Posterior vena cava (tissue), 2 donors: Measurements from ENCODE around the gene AGAP5. TPM values are rescaled to one million over a fixed set of nuclear protein-coding genes. Genes with fewer than 3 reads are reported as not detected.
"Not testable (repeated sequence)": the region's sequence is repeated elsewhere in the genome, so short reads cannot be mapped to it uniquely, and the experiment has no call there.

ENCODE experiments used
- DNase-seq: peaks from one replicate; pipeline ENCODE4 v3.0.0-alpha.2; 2020; ENCODE audit warnings: low spot score
- intact Hi-C, 2 donors: fragments of 100-400 bp; cut with DNase I; formaldehyde crosslinking; loops; one replicate each; pipeline versions ENCODE4 v1.14.1 to v1.14.2; 2022 to 2023
- long read RNA-seq, 2 donors: library from polyadenylated mRNA; unstranded; transcript quantifications; one replicate each; pipeline ENCODE4 v2.0.0, GENCODE V29; 2020 to 2021
- total RNA-seq, 2 donors: library from RNA; stranded (reverse); fragmentation: NEBNext Ultra II Directional; extraction: Animal tissue kit (Norgen Biotek cat#: 25700); gene quantifications; one replicate each; pipeline ENCODE4 v1.2.1, GENCODE V29; 2021
- donor health status: DM: yes; HTN: yes; CAD: no.
- donor health status: DM: yes; HTN: yes; CAD: no.

The AGAP5 gene
- total RNA-seq: 1 to 10 TPM; 7.3 to 7.8 TPM
- long read RNA-seq, donor 1: 0 reads
- long read RNA-seq, donor 2: 0 reads

DNA sequence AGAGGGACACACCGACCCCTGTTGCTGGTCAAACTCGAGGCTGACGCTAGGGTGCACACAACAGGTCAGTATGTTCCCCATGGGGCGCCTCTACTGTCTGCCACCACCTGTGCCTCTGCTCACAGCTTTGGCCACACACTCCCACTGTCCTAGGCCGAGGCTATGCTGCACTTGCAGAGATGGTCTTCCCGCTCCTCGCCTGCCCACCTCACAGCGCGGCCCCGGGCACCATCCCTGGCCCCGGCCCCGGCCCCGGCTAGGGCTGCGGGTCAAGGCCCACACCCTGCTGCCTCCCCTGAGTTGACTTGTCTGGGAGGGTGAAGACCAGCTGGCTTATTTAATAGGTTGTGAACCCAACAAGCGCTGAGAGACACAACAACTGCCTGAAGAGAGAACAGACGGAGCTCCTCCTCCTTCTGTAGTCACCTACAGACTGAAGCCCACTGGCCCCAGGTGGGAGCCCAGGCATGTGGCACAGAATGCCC lies at the start of gene AGAP5:
Gene AGAP5, minus strand, starts transcription at position 435 of the 485 bp plus-strand sequence. Its CDS starts 354 bp downstream, at position 81.
- intact Hi-C loops, DNase-seq: not testable (repeated sequence)

DNA sequence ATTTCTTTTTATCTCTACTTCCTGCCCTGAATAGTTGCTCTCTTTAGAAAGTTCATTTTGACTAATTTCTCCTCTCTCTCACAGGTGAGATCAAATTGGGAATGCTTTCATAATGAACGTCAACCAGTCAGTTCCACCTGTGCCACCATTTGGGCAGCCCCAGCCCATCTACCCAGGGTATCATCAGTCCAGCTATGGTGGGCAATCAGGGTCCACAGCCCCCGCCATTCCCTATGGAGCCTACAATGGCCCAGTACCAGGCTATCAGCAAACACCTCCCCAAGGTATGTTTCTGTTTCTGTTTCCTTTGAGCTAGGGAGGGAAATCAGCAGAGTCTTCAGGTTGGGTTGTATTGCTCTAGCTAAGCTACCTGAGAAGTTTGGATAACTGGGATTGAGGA lies 48.8 kb upstream of the AGAP5 start:
- intact Hi-C loops: no loop called here
- DNase-seq: no peak

DNA sequence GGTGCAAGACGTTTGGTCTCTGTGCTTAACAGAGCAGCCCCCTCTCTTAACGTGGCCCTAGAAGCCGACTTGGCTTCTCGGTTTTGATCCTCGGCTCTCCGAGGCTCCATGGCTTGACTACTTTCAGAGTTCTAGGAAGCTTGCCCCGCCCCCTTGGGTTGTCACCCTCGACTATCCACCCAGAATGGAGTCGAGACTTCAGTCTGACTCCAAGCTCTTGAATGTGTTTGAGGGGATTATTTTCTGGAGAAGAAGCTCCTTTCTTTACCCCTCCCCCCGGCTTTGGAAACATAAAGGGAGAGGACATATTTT lies 46.7 kb upstream of the AGAP5 start:
- DNase-seq: peak; percentile 86
- intact Hi-C loops: no loop called here

DNA sequence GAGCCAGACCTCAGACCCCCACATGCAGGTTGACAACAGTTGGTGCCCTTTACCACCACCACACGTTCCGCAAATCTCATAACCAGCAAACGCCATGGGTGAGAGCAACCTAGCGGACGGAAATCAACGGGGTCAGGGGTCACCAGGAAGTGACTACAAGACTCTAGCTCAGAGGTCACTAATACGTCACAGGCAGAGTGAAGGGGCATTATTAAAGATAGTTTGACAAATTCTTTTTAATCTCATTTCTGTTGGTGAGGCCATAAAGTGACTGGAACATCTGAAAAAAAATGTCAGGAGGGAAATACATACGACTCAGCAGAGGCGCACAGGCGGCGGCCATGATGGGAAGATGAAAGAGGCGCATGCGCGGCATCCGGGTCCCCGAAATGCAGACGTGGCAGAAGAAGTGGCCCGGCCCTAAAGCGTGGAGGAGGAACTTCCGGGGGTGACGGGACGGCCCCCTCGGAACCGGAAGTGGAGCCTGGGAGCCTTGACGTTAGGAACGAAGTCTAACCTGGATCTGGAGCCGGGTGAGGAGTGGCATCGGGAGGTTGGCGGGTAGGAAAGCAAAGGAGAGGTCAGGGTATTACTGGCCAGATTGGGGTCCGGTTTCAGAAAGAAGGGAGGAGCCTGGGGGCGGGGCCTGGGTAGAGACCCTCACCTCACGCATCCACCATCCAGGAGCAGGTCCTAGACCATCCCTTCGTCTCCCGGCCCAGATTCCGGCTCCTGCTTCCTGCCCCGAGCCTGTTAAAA lies 46.2 kb upstream of the AGAP5 start, which contains the start of gene SEC24C:
Gene SEC24C, plus strand, starts transcription at position 468 of the 759 bp plus-strand sequence. CDS start 2,461 bp downstream, outside the sequence.
- DNase-seq: peak; percentile 99
- intact Hi-C loops: no loop called here

GRCh38 chr10:73743327-73743904 lies 45.5 kb upstream of the AGAP5 start:
- no peak for DNase-seq
- intact Hi-C loops: no loop called here

DNA sequence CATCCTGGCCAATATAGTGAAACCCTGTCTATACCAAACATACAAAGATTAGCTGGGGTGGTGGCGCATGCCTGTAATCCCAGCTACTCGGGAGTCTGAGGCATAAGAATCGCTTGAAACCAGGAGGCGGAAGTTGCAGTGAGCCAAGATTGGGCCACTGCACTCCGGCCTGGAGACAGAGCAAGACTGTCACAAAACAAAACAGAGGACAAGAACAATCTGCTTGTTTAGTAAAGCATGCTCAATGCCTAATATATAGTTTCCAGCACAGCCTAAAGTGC lies 44.5 kb upstream of the AGAP5 start:
- intact Hi-C loops: no loop called here
- DNase-seq: no peak

DNA sequence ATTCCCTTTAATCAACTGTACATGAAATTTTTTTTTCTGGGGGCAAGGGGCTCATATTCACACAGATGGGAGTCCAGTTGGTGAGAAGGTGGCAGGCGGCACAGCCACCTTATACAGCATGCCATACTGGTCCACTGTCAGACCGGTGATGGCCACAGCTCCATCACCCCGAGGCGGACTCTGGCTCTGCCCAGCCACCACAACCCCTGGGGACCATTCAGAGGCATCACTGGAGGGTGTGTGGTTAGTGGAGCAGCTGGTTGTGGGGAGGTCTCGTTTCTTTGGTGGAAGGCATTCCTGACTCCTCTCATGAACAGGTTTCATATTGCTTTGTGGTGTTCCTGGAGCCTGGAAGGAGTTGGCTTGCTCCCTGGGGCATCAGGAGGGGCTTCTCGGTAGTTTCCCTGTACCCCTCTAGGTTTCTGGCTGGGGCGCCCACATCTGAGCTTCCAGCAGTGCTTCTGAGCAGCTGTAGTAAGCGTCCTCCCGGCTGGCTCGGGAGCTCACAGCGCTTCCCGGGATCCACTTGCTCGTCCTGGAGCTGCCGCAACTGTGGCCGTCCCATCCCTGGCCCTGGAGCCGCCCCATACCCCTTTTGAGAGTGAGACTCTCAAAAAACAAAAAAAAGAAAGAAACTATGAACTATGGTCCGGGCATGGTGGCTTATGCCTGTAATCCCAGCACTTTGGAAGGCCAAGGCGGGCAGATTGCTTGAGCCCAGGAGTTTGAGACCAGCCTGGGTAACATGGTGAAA lies 42.8 kb upstream of the AGAP5 start:
- DNase-seq, intact Hi-C loops: not testable (repeated sequence)

- intact Hi-C loops: no loop called here
- no peak for DNase-seq
Measured at GRCh38 chr10:73734796-73735305, 36.9 kb upstream of the AGAP5 start.

- no peak for DNase-seq
- intact Hi-C loops: no loop called here
Measured at GRCh38 chr10:73734028-73734720, 36.3 kb upstream of the AGAP5 start.

- no peak for DNase-seq
- intact Hi-C loops: no loop called here
Measured at GRCh38 chr10:73732931-73733623, 35.2 kb upstream of the AGAP5 start.

DNA sequence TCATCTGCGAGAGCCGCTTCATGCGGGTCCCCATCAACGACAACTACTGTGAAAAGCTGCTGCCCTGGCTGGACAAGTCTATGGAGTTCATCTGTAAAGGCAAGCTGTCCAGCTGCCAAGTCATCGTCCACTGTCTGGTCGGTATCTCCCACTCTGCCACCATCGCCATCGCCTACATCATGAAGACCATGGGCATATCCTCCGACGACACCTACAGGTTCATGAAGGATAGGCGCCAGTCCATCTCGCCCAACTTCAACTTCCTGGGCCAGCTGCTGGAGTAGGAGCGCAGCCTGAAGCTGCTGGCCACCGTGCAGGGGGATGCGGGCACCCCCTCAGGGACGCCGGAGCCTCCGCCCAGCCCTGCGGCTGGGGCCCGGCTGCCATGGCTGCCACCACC lies 34.5 kb upstream of the AGAP5 start:
- DNase-seq: no peak
- intact Hi-C loops: no loop called here

DNA sequence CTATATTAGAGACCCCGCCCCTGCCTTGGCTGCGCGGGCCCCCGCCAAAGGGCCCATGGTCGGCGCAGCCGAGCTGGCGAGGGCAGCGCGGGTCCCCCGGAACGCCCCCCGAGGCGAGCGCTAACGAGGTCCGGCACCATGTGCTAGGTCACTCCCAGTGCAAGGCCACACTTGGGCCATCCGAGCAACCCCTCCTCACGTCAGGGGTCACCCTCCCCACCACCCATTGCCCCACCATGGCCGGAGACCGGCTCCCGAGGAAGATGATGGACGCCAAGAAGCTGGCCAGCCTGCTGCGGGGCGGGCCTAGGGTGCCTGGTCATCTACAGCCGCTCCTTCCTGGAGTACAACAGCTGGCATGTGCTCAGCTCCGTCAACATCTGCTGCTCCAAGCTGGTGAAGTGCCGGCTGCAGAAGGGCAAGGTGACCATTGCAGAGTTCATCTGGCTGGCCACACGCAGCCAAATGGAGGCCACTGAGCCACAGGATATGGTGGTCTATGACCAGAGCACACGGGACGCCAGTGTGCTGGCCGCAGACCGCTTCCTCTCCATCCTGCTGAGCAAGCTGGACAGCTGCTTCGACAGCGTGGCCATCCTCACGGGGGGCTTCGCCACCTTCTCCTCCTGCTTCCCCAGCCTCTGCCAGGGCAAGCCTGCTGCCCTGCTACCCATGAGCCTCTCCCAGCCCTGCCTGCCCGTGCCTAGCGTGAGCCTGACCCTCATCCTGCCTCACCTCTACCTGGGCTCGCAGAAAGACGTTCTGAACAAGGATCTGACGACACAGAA lies 33.9 kb upstream of the AGAP5 start:
- intact Hi-C loops: no loop called here

DNA sequence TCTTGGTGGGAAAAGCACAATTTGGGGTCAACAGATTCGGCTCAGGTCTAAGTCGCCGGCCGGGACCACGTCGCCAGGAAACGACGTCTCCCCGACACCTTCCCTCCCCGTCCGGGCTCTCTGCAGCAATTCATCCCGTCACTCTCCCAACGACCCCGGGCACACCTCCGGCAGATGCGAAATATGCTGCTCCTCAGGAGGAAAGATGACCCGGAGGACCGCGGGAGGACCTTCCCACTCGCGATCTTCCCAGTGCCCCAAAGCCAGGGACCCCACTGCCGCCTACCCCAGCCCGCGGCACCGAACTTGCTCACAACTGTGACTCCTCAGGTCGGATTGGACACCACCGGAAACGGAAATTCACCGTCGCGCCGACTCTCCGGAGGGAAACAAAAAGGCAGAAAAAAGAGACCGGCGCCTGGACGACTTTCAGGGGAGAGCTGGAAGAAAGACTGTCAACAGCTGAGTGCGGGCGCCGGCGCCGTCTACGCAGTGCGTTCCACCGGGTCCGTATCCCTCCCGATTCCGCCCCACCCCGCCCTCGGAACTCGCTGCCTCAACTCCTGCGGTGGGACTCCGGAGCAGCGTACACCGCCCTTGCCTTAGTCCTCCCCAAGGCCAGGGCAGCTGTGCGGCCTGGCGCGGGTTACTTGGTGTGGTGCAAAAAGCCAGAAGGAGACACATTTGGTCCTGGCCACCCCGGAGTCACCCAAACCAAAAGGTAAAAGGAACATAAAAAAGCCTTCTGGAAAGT lies 32.4 kb upstream of the AGAP5 start:
- intact Hi-C loops: no loop called here
- peak; percentile 96 for DNase-seq

More for the DNA sequence above, 33.9 kb upstream of the AGAP5 start:
- no peak for DNase-seq

DNA sequence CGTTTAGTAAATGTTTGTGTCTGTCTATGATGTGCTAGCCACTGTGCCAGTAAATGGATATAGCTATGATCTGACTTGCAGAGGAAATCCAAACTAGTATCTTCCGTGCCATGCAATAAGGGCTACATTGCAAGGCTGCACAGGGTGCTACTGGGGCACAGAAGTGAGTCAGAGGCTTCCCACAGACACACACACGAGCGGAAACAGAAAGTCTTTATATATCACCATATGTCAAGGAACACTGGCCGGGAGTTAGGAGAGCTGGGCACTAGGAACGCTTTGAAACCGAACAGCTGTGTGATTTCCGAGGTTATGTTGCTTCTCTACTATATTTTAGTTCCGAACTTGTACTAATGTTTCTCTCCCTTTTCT lies 31.9 kb upstream of the AGAP5 start:
- DNase-seq, intact Hi-C loops: not testable (repeated sequence)

GRCh38 chr10:73723516-73723915 lies 25.6 kb upstream of the AGAP5 start:
- DNase-seq: no peak
- intact Hi-C loops: no loop called here

GRCh38 chr10:73720561-73720960 lies 22.7 kb upstream of the AGAP5 start:
- intact Hi-C loops, DNase-seq: not testable (repeated sequence)

GRCh38 chr10:73717556-73717955 lies 19.6 kb upstream of the AGAP5 start:
- no peak for DNase-seq
- intact Hi-C loops: no loop called here

- intact Hi-C loops: no loop called here
- no peak for DNase-seq
Measured at GRCh38 chr10:73716251-73716650, 18.3 kb upstream of the AGAP5 start.
